Activated CD4-positive, alpha-beta T cell treated with anti-CD3 and anti-CD28 coated beads for 1 hour (primary cell): ENCODE data around the gene DNAJB6.
"Not testable (repeated sequence)": the region's sequence is repeated elsewhere in the genome, so short reads cannot be mapped to it uniquely, and the experiment has no call there.

Source experiments
- DNase-seq: peaks from one replicate; pipeline ENCODE4 v3.0.0-alpha.2; 2020

DNAJB6 gene

DNA sequence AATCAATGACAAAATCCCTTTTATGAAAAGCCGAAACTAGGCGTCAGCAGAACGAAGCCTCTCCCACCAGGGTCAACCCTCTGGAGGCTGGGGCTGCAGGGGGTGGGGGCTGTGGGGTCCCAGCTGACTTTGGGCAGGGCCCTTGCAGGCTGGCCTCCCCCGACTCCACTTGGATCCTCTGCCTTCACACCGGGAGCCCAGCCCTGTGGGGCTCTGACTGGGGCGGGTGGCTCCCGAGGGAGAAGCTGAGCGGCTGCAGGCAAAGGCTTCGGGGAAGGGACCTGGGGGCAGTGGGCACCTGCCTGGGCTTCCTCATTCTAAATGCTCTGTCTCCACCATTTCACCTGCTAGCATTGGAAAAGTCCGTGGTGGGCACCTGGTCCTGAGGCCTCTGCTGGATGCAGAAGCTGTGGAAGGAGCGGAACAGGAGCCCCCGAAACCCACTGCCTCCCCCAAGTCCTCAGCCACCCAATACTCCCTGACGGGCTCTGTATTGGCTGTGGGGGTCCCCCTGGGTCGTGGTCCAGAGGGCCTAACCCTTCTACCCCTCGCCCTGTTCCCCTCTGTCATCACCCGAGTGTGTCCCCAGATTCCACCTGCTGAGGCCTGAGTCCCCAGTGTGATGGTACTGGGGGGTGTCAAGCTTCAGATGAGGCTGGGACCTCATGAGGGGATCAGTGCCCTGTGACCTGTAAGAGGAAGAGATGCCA lies 108.6 kb downstream of the DNAJB6 start:
- no peak for DNase-seq

- no peak for DNase-seq
Measured at GRCh38 chr7:157445956-157446295, 109.1 kb downstream of the DNAJB6 start.

- DNase-seq, result no peak
Measured at GRCh38 chr7:157446322-157446721, 109.5 kb downstream of the DNAJB6 start.

GRCh38 chr7:157454003-157454402 lies 117.2 kb downstream of the DNAJB6 start:
- not testable (repeated sequence) for DNase-seq

- no peak for DNase-seq
Measured at GRCh38 chr7:157457355-157458253, 120.8 kb downstream of the DNAJB6 start.

- DNase-seq, result no peak
Measured at GRCh38 chr7:157458254-157458633, 121.4 kb downstream of the DNAJB6 start.

- no peak for DNase-seq
Measured at GRCh38 chr7:157459966-157460365, 123.2 kb downstream of the DNAJB6 start.

- no peak for DNase-seq
Measured at GRCh38 chr7:157460721-157461120, 123.9 kb downstream of the DNAJB6 start.

DNA sequence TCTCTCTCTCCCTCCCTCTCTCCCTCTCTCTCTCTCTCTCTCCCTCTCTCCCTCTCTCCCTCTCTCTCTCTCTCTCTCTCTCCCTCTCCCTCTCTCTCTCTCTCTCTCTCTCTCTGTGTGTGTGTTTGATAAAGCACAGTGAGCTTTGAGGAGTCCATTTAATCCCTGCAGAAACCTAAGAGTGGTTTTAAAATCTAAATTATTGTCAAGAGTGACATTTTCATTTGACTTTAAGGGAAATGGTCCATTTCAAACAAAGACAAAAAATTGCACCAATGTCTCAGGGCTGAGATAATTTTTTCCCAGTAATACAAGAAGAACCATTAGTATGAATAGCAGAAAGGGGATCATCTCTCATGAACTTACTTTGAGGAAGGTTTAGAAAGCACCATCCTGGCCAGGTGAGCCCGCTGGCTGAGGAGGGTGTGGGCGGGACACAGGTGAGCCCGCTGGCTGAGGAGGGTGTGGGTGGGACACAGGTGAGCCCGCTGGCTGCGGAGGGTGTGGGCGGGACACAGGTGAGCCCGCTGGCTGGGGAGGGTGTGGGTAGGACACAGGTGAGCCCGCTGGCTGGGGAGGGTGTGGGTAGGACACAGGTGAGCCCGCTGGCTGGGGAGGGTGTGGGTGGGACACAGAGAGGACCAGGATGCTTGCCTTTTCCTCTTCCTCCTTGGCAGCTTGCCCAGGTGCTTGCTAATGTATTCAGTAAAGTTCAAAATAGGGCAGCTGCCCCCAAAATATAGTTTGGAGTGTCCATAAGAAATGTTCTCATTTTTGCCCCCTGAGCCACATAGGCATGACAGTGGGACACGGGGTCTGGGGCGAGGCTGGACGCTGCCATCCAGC lies 125.0 kb downstream of the DNAJB6 start:
- no peak for DNase-seq

GRCh38 chr7:157462419-157462771 lies 125.6 kb downstream of the DNAJB6 start:
- no peak for DNase-seq

GRCh38 chr7:157462840-157463239 lies 126.0 kb downstream of the DNAJB6 start:
- DNase-seq, result no peak

DNA sequence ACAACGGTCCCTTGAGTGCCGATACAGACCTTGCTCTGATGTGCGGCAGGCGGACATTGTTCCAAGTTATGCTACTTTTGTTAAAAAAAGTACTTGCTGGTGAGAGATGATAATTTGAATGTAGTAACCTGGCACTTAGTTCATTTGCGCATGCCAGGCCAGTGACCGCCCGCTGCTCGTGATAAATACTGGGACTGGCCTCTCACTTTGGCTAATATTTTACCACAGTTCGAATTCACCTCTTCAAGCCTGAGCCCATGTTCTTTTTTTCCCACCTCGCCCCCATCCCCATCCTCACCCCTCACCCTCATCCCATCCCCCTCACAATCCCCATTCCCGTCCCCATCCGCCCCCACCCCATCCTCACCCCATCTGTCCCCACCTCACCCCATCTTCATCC lies 126.4 kb downstream of the DNAJB6 start:
- no peak for DNase-seq

GRCh38 chr7:157464111-157464970 lies 127.5 kb downstream of the DNAJB6 start:
- DNase-seq, result no peak

GRCh38 chr7:157464971-157465886 lies 128.4 kb downstream of the DNAJB6 start:
- no peak for DNase-seq

- no peak for DNase-seq
Measured at GRCh38 chr7:157465891-157466866, 129.4 kb downstream of the DNAJB6 start.

- DNase-seq, result no peak
Measured at GRCh38 chr7:157466867-157467261, 130.1 kb downstream of the DNAJB6 start.
